Measurements from ENCODE around the gene GRM7.

DNA sequence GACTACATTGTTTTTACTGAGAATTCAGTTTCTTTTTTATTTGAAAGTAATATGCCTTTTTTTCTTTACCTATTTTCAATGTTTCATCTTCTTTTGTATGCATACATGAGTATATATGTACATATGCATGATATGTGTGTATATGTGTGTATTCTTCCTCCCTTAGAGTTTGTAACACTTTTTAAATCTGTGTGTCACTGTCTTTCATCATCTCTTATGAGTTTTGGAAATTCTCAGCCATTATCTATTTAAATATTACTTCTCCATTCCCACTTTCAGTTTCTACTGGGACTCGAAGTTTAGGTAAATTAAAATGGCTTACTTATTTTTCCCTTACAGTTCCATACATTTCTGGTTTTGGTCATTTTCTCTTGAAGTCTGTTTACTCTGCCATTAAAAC, 754.1 kb downstream of the GRM7 start:
- TF ChIP-seq CTCF (IDR thresholded peaks at IDR 0.05): no peak
- TF ChIP-seq POLR2A (IDR thresholded peaks at IDR 0.05): no peak

All from adrenal gland (tissue), 5 donors.